ENCODE data around the gene UBE2G2. TPM values are rescaled to one million over a fixed set of nuclear protein-coding genes. Genes with fewer than 3 reads are reported as not detected.

Gene UBE2G2
- total and polyA plus RNA-seq, 10 donors, result 39.4 to 125 (median 84.5) TPM

DNA sequence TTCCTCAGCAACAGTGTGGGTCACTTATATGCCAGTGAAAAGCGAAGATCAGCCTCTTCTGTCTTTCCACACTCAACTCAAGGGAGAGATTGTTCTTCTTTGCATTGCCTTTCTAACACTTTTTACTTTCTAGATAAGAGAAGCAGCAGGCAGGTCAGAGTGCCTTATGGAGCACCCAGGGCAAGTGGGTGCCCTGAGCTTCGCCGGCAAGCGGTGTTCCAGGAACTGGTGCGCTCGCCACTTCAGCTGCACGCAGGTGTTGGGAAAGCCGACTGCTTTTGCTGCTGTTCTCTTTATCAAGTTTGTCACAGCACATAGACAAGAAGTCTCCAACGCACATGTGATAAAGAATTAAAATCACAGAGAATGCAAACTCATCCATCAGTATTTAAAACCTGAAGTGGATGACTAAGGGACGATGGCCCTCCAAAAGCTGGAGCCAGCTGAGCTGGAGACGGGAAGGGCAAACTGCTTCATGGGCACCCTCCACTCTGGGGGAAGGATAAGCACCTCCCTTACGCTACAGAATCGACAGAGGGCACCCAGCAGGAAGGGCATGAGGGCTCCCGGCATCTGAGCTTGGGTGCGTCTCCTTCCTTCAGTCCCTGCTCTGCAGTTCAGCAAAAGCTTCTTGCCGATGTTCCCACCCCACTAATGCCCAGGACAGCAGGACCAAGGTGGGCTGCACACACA is 20.7 kb downstream of the UBE2G2 start:
- Histone ChIP-seq H3K9me3 (no peaks in the 10 kb centered on the region), H3K27ac (no peak overlapping the region), H3K27me3 (replicated peaks in 1 of 7) (no peaks in the 10 kb centered on the region), H3K4me3 (no peak overlapping the region), H3K4me1 (peaks cover 0 to 25% (median 3%) of the 10 kb centered on the region in 6 donors), H3K36me3 (peaks cover 0 to 100% (median 28%) of the 10 kb centered on the region in 6 donors)
- WGBS, 5 donors, result 90 to 94% (median 93%) methylated on average over 16 of the region's 16 CpGs
- DNase-seq, result no peak
- no peak for TF ChIP-seq POLR2A (IDR thresholded peaks at IDR 0.05)
- no peak for TF ChIP-seq POLR2AphosphoS5 (IDR thresholded peaks at IDR 0.05)
- TF ChIP-seq, protein P1, sequence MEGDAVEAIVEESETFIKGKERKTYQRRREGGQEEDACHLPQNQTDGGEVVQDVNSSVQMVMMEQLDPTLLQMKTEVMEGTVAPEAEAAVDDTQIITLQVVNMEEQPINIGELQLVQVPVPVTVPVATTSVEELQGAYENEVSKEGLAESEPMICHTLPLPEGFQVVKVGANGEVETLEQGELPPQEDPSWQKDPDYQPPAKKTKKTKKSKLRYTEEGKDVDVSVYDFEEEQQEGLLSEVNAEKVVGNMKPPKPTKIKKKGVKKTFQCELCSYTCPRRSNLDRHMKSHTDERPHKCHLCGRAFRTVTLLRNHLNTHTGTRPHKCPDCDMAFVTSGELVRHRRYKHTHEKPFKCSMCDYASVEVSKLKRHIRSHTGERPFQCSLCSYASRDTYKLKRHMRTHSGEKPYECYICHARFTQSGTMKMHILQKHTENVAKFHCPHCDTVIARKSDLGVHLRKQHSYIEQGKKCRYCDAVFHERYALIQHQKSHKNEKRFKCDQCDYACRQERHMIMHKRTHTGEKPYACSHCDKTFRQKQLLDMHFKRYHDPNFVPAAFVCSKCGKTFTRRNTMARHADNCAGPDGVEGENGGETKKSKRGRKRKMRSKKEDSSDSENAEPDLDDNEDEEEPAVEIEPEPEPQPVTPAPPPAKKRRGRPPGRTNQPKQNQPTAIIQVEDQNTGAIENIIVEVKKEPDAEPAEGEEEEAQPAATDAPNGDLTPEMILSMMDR (IDR thresholded peaks at IDR 0.05 in 8 of 11, conservative IDR thresholded peaks at IDR 0.05 in 3 of 11), result no peak
- intact Hi-C loops (cut with DNase I; ENCODE audit: low total_unique reads), result no loop called here

- H3K27ac ChIP-seq, result no peak overlapping the region
- TF ChIP-seq, protein P1 (IDR thresholded peaks at IDR 0.05 in 8 of 11, conservative IDR thresholded peaks at IDR 0.05 in 3 of 11), result no peak
- no peak for TF ChIP-seq POLR2A (IDR thresholded peaks at IDR 0.05)
- TF ChIP-seq POLR2AphosphoS5 (IDR thresholded peaks at IDR 0.05), result no peak
- no peak overlapping the region for H3K4me3 ChIP-seq
- 88 to 95% (median 90%) methylated on average over 7 of the region's 7 CpGs for whole genome bisulfite sequencing, 5 donors
- no peaks in the 10 kb centered on the region for H3K27me3 ChIP-seq (replicated peaks in 1 of 7)
- peaks cover 0 to 100% (median 32%) of the 10 kb centered on the region in 6 donors for H3K36me3 ChIP-seq
- intact Hi-C loops (cut with DNase I; ENCODE audit: low total_unique reads), result no loop called here
- no peaks in the 10 kb centered on the region for H3K9me3 ChIP-seq
- DNase-seq, result no peak
- H3K4me1 ChIP-seq, result peaks cover 0 to 18% (median under 1%) of the 10 kb centered on the region in 6 donors
Measured at GRCh38 chr21:44780137-44780502, 21.5 kb downstream of the UBE2G2 start.

- intact Hi-C loops (cut with DNase I; ENCODE audit: low total_unique reads), result no loop called here
- peaks cover 0 to 100% (median 35%) of the 10 kb centered on the region in 6 donors for H3K36me3 ChIP-seq
- no peaks in the 10 kb centered on the region for H3K27me3 ChIP-seq (replicated peaks in 1 of 7)
- no peak for DNase-seq
- H3K4me3 ChIP-seq, result no peak overlapping the region
- WGBS, 5 donors, result 86 to 93% (median 92%) methylated on average over 9 to 17 of the region's 17 CpGs
- H3K4me1 ChIP-seq, result peaks cover 0 to 12% (median 0%) of the 10 kb centered on the region in 6 donors
- no peak for TF ChIP-seq POLR2AphosphoS5 (IDR thresholded peaks at IDR 0.05)
- no peak for TF ChIP-seq POLR2A (IDR thresholded peaks at IDR 0.05)
- TF ChIP-seq, protein P1 (IDR thresholded peaks at IDR 0.05 in 8 of 11, conservative IDR thresholded peaks at IDR 0.05 in 3 of 11), result no peak
- no peak overlapping the region for H3K27ac ChIP-seq
- H3K9me3 ChIP-seq, result no peaks in the 10 kb centered on the region
Measured at GRCh38 chr21:44779417-44780136, 22.0 kb downstream of the UBE2G2 start.

- 95 to 98% (median 96%) methylated on average over 6 of the region's 6 CpGs for WGBS, 5 donors
- no peak for DNase-seq
- intact Hi-C loops (cut with DNase I; ENCODE audit: low total_unique reads), result no loop called here
- Histone ChIP-seq H3K4me1 (peaks cover 0 to 6% (median 0%) of the 10 kb centered on the region in 6 donors), H3K27ac (no peak overlapping the region), H3K36me3 (peaks cover 0 to 100% (median 38%) of the 10 kb centered on the region in 6 donors), H3K4me3 (no peak overlapping the region), H3K27me3 (replicated peaks in 1 of 7) (no peaks in the 10 kb centered on the region), H3K9me3 (no peaks in the 10 kb centered on the region)
- TF ChIP-seq, protein P1 (IDR thresholded peaks at IDR 0.05 in 8 of 11, conservative IDR thresholded peaks at IDR 0.05 in 3 of 11), result no peak
- TF ChIP-seq POLR2AphosphoS5 (IDR thresholded peaks at IDR 0.05) (no peak), POLR2A (IDR thresholded peaks at IDR 0.05) (no peak)
Measured at GRCh38 chr21:44778983-44779382, 22.6 kb downstream of the UBE2G2 start.

All from spleen (tissue), 11 donors.